Left renal pelvis (tissue), 4 donors: ENCODE results near the gene LBH. TPM values are rescaled to one million over a fixed set of nuclear protein-coding genes. Genes with fewer than 3 reads are reported as not detected.

ENCODE experiments used
- DNase-seq, 4 donors: peaks; one replicate each; pipeline ENCODE4 v3.0.0-alpha.2; 2013; ENCODE audit warnings: low read depth in 4 of 4, low spot score in 3 of 4
- polyA plus RNA-seq, 4 donors: library from polyadenylated mRNA; unstranded; fragments of 120-200 nt; gene quantifications; one replicate each; pipeline ENCODE4 v1.2.1, GENCODE V29; 2013; ENCODE audit not compliant: insufficient read length in 4 of 4

Gene LBH
- polyA plus RNA-seq, 4 donors = 64.6 to 117 (median 104) TPM

- DNase-seq = no peak
Measured at GRCh38 chr2:30233271-30234009, 2.1 kb downstream of the LBH start.

- no peak for DNase-seq
Measured at GRCh38 chr2:30234180-30234971, 3.0 kb downstream of the LBH start.

GRCh38 chr2:30235008-30235655 is 3.8 kb downstream of the LBH start:
- DNase-seq = no peak

GRCh38 chr2:30235859-30236535 is 4.7 kb downstream of the LBH start:
- DNase-seq = no peak

DNA sequence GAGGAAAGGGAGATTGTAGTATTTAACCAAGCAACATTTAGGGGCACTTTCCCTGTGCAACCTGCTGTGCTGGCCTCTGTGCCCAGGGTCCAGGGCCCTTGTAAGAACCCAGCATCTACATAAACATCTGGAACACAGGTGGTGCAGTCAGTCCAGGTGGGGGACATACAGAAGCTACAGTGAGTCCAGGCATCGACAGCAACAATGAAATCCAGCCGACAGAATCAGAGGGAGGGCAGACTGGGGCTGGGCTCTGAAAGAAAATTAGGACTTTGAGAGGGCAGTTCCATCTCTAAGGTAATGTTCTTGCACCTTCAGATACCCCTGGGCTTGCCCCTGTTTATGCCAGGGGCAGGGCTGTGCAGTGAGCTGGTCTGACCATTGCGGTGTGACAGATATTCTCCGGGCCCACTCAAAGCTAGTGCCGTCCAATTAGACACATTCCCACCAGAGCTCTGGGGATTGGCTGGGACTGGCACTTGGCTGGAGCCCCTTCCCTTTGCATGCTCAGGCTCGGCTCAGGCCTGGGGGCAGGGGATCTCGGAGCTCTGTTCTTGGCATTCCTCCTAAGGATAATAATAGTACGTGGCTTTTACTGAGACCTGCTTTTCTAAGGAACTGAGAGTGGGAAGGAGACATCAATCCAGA is 5.4 kb downstream of the LBH start:
- no peak for DNase-seq

- DNase-seq = no peak
Measured at GRCh38 chr2:30237239-30237965, 6.1 kb downstream of the LBH start.

DNA sequence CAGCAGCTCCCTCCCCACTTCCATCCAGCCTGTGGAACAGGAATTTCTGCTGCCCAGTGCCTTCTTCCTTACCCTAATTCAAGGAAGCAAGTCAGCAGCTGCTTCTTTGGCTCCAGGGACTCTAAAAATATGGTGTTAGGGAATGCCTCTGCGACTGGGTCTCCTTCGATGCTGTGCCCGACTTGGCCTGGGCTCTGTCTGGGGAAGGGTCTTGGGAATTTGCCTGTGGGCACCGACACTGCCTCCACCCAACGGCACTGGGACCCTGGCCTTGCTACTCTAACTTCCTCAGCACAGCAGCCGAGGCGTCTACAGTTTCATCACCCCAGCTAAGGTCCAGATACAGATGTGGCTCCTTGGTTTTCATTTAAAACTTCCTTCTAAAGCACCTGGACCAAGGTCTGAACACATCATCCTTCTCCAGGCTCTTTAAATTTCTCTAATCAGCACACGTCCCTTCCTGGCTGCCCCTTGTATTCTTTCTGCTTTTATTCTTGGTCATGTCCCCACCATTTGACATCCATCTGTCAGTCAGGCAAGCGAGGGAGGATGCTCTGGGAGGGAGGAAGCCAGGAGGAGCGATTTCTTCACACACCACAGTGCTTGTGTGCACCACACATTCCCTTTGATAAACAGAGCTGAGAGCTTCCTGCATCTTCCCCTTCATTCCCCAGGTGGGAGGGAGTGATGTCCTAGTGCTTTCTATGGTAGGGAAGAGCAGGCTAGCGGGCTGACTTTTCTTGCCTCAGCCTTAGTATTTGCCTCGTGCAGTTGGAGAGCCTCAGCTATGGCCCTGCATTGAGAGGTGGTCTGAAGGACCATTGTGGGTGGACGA is 6.8 kb downstream of the LBH start:
- no peak for DNase-seq

DNA sequence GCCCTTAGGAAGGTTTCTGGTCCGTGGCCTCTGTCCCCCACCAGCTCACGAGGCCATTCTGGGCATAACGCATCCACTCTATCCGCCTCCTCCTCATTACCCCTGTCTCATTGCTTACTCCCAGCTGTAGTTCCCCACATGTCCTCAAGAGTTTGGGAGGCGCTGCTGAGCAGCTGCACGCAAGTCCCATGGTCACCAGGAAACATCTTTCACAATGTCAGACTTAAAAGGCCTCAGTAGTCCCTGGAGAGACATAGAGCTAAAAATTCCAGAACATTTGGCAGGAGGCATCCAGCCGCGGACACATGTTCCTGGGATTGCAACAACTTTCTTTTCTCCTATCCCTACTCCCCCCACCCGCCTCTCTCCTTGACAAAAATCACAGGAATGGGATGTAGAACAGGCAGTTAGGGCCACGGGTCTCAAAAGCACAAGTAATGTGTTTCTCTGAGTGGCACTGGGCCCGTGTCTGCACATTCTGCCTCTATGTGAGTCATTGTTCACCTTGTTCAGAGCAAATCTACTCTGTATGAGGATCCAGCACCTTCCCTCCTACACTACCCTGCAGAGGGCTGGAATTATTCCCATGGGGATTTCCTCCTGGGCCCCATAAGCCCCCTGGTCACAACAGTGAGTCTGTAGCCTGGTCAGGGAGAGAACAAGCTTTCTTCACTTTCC is 8.1 kb downstream of the LBH start:
- peak in 1 of 4 donors; percentile 59 for DNase-seq

DNA sequence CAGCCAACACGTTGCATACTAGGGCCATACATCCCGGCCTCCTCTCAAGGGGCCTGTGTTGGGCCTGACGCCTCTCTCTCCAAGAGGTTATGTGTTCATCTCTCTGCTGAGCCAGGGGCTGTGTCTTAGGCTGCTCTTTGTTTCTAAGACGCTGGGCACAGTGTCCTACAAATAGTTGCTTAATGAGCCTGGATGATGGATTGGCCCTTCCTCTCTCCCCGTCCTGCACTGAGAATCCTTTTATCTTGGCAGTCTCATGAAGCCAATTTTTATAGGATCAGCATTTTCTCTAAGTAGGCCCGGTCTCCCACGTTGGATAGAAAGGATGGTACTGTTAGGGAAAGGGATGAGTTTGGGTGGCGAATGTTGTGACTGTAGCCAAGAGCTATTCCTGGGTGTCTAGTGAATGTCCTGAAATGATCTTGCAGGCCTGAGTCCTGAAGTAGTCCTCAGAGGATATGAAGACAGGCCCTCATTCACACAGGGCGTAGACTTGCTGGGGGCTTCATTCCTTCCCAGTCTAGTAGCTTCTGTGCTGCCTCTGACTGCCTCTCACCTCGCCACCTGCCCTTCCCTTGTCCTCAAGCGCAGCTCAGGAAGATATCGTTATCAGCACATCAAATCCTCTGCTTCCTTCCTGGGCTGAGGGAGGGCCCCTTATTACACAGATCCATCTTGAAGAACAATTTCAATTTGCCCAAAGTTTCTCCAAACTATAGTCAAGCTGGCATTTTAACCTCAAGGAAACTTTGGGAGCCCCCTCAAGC is 8.8 kb downstream of the LBH start:
- DNase-seq = no peak

- no peak for DNase-seq
Measured at GRCh38 chr2:30243231-30243630, 11.9 kb downstream of the LBH start.

- DNase-seq = no peak
Measured at GRCh38 chr2:30245364-30245763, 14.0 kb downstream of the LBH start.

DNA sequence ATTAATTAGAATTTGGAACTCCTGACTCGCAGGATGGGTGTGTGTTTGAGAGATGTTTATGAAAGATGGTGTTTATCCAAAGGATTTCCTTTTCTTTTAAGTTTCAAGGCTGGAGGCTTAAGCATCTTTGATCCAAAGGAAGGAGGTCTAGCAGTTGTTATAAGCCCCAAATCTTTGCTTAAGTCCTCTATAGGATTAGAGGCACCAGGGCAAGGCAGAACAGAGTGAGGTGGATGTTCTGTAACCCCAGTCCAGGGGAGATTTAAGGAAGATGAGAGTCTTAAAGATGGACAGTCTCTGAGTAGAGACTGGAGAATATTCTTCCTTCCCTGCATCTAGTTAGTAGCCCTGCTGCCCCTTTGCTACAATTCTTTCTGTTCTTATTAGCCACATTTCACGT is 17.5 kb downstream of the LBH start:
- no peak for DNase-seq

- no peak for DNase-seq
Measured at GRCh38 chr2:30249354-30249753, 18.0 kb downstream of the LBH start.

DNA sequence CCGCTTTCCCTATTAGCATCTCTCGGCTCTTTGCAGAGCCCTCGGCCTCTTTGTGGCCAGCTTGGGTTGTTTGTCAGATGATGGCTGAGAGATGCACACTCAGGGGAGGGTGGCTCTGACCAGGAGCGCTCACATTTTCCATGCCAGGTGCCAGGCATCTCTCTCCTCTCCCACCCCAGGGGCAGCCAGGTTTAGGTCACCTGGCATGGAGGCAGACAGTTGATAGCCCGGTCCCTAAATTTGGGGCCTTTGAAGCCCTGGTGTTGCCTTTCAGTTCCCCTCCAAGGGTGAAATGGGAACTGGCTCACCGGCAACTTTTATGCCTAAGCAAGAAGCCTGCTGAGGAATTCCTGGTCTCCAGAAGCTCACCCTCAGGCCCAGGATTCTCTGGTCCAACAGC is 19.1 kb downstream of the LBH start:
- DNase-seq = no peak

GRCh38 chr2:30252723-30253701 is 21.7 kb downstream of the LBH start:
- no peak for DNase-seq

DNA sequence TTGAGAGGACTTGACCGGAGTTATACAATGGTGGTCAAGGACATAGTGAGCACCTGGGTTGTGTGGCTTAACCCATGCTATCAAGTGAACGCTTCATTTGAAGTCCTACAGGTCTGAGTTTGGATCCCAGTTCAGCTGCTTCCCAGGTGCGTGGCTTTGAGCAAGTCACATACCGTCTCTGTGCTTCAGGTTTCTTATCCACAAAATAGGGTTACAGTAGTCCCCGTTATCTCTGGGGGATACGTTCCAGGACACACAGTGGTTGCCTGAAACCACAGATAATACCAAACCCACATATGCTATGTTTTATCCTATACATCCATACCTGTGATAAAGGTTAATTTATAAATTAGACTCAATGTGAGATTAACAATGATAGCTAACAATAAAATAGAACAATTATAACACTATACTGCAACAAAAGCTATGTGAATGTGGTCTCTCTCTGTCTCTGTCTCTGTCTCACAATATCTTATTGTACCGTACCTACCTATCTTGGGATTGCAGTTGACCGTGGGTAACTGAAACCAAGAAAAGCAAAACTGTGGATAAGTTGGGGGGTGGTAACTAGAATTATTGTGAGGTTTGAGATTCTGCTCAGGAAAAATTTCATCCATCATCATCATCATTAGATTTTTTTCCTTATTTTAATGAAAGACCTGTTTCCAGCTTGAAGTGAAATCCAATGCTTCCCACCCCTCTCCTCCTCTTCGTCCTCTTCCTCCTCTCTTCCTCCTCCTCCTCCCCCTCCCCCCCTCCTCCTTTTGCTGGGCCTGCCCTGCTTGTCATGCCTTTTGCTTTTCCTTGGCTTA is 22.7 kb downstream of the LBH start:
- no peak for DNase-seq
